GM19351 (cell line): Measurements from ENCODE around the gene CATSPERZ.

ENCODE experiments used
- ATAC-seq: cut with Tn5 transposase; IDR thresholded peaks from one replicate; pipeline ENCODE4 v1.9.1; 2021; ENCODE audit warnings: mild to moderate bottlenecking, moderate library complexity; ENCODE audit not compliant: unreplicated experiment

Gene CATSPERZ

GRCh38 chr11:64284048-64284961, 15.9 kb upstream of the CATSPERZ start, which contains the start of gene BAD:
Gene BAD, minus strand, starts transcription at chr11:64284665. Its CDS starts 297 bp downstream, at chr11:64284368.
- peak; percentile 78 for ATAC-seq

- peak; percentile 57 for ATAC-seq
Observed at GRCh38 chr11:64284962-64285884, 14.9 kb upstream of the CATSPERZ start, which contains the start of gene GPR137. Gene GPR137, plus strand, starts transcription at chr11:64285848. Its CDS starts 677 bp downstream, at chr11:64286525.

- ATAC-seq = no peak
Observed at GRCh38 chr11:64285885-64286800, 14.0 kb upstream of the CATSPERZ start.

GRCh38 chr11:64286801-64287159, 13.4 kb upstream of the CATSPERZ start:
- ATAC-seq = no peak

GRCh38 chr11:64287676-64288352, 12.3 kb upstream of the CATSPERZ start:
- ATAC-seq = no peak

GRCh38 chr11:64288353-64288750, 11.8 kb upstream of the CATSPERZ start:
- no peak for ATAC-seq

- no peak for ATAC-seq
Observed at GRCh38 chr11:64289002-64289564, 11.1 kb upstream of the CATSPERZ start.

GRCh38 chr11:64290352-64291261, 9.6 kb upstream of the CATSPERZ start:
- no peak for ATAC-seq

GRCh38 chr11:64291262-64291751, 8.9 kb upstream of the CATSPERZ start, which contains the start of gene KCNK4:
Gene KCNK4, plus strand, starts transcription at chr11:64291302. Its CDS starts 1,717 bp downstream, at chr11:64293019.
- ATAC-seq = no peak

- ATAC-seq = no peak
Observed at GRCh38 chr11:64291752-64292459, 8.3 kb upstream of the CATSPERZ start.

- ATAC-seq = no peak
Observed at GRCh38 chr11:64292460-64293254, 7.5 kb upstream of the CATSPERZ start.

- no peak for ATAC-seq
Observed at GRCh38 chr11:64294774-64295173, 5.4 kb upstream of the CATSPERZ start.

GRCh38 chr11:64295760-64296159, 4.4 kb upstream of the CATSPERZ start:
- ATAC-seq = no peak

GRCh38 chr11:64296236-64296635, 3.9 kb upstream of the CATSPERZ start:
- ATAC-seq = no peak

GRCh38 chr11:64296830-64297698, 3.1 kb upstream of the CATSPERZ start:
- ATAC-seq = no peak
